Measurements from ENCODE around the gene PTK7. TPM values are rescaled to one million over a fixed set of nuclear protein-coding genes. Genes with fewer than 3 reads are reported as not detected.

Gene PTK7
- total and polyA plus RNA-seq, 2 experiments from 2014 or later, result 75.8 to 115 TPM

DNA sequence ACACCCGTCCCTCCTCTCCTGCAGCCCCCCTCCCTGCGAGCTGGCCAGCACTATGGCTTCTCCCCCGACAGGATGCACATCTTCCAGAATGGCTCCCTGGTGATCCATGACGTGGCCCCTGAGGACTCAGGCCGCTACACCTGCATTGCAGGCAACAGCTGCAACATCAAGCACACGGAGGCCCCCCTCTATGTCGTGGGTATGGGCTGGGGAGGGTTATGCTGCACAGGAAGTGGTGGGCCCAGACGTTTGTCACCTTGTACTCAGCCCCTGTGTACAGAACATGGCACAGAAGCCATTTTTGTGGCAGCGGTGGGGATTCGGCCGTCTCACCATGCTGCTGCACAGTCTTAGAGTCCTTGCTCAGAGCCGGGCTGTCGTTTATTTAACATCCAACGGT is 66.0 kb downstream of the PTK7 start:
- Histone ChIP-seq H3K27ac (peak overlapping the region; percentile 92), H3K9me3 (ENCODE audit: low read depth) (no peaks in the 10 kb centered on the region), H3K27me3 (no peaks in the 10 kb centered on the region), H3K4me3 (no peak overlapping the region), H3K4me1 (ENCODE audit: low read depth) (peaks cover 9% of the 10 kb centered on the region), H3K36me3 (peaks cover 4% of the 10 kb centered on the region)
- TF ChIP-seq, protein P1, sequence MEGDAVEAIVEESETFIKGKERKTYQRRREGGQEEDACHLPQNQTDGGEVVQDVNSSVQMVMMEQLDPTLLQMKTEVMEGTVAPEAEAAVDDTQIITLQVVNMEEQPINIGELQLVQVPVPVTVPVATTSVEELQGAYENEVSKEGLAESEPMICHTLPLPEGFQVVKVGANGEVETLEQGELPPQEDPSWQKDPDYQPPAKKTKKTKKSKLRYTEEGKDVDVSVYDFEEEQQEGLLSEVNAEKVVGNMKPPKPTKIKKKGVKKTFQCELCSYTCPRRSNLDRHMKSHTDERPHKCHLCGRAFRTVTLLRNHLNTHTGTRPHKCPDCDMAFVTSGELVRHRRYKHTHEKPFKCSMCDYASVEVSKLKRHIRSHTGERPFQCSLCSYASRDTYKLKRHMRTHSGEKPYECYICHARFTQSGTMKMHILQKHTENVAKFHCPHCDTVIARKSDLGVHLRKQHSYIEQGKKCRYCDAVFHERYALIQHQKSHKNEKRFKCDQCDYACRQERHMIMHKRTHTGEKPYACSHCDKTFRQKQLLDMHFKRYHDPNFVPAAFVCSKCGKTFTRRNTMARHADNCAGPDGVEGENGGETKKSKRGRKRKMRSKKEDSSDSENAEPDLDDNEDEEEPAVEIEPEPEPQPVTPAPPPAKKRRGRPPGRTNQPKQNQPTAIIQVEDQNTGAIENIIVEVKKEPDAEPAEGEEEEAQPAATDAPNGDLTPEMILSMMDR (IDR thresholded peaks at IDR 0.05; ENCODE audit: low read depth, low read length), result no peak
- DNase-seq (ENCODE audit: low read depth in 1 of 2, low spot score in 1 of 2), result no peak

DNA sequence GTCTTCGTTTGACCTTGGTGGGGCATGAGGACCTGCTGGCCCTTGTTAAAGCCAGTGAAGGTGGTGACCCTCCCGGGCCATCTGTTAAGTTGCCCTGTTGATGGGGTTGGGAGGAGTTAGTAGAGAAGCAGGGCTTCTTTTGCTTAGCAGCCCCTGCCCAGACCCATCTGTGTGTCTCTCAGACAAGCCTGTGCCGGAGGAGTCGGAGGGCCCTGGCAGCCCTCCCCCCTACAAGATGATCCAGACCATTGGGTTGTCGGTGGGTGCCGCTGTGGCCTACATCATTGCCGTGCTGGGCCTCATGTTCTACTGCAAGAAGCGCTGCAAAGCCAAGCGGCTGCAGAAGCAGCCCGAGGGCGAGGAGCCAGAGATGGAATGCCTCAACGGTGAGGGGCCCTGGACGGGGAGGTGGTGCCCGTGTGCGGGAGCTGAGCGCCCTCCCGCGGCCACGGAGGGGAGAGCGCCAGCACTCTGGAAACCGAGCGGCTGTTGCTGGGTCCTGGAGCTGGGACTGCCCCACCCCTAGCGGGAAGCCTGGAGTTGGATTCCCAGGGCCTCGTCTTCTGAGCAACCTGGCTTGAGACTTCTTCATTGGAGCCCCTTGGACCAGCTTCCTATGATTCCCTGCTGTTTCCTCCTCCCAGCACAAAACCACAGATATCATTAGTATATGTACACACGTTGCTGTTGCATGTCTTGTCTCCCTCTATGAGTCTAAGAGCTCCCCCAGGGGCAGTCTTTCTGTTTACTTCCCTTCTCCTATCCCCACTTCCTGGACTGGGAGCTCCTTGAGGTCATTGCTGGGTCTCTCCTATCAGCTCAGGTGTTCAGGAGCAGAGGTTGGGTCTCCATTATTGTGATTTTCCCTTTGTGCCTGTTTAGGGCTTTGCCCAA is 67.4 kb downstream of the PTK7 start:
- Histone ChIP-seq H3K9me3 (ENCODE audit: low read depth) (no peaks in the 10 kb centered on the region), H3K4me3 (no peak overlapping the region), H3K27ac (peak overlapping the region; percentile 92), H3K4me1 (ENCODE audit: low read depth) (peaks cover 9% of the 10 kb centered on the region), H3K36me3 (peaks cover 4% of the 10 kb centered on the region), H3K27me3 (no peaks in the 10 kb centered on the region)
- TF ChIP-seq, protein P1 (IDR thresholded peaks at IDR 0.05; ENCODE audit: low read depth, low read length), result peak; percentile 94
- peak; percentile 93 to 95 for DNase-seq (ENCODE audit: low read depth in 1 of 2, low spot score in 1 of 2)

DNA sequence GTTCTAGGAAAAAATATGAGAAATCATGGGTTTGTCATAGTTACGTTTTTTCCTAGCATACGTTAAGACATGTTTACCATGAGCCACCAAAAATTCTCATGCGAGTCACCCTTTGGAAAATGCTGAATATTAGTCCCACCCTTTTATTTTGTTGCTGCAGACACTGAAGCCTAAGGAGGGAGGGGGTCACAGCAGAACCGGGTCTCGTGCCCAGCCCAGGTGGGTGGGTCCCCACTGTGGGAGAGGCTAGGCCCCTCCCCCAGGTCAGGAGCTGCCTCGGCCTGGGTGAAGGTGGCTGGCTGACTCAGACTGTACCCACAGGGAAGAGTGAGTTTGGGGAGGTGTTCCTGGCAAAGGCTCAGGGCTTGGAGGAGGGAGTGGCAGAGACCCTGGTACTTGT is 68.8 kb downstream of the PTK7 start:
- H3K4me3 ChIP-seq, result no peak overlapping the region
- no peak for DNase-seq (ENCODE audit: low read depth in 1 of 2, low spot score in 1 of 2)
- no peaks in the 10 kb centered on the region for H3K27me3 ChIP-seq
- H3K4me1 ChIP-seq (ENCODE audit: low read depth), result peaks cover 9% of the 10 kb centered on the region
- H3K9me3 ChIP-seq (ENCODE audit: low read depth), result no peaks in the 10 kb centered on the region
- no peak overlapping the region for H3K27ac ChIP-seq
- H3K36me3 ChIP-seq, result peaks cover 4% of the 10 kb centered on the region
- TF ChIP-seq, protein P1 (IDR thresholded peaks at IDR 0.05; ENCODE audit: low read depth, low read length), result no peak

DNA sequence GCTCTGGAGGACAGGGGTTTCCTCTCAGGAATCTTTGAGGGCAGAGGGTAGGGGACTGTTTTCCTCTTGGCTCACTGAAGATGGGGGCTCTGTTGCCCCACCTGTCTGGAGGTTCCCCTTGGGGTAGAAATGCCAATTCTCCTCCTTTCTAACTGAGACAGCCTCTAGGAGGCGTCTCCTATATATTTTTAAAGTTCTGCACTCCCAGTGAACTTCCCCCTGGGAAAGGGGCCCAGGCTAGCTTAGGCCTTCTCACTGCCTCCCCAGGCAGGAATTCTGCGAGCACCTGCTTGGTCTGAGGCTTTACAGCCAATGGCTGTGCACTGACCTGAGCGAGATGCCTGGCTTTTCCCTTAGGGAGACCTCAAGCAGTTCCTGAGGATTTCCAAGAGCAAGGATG is 70.1 kb downstream of the PTK7 start:
- H3K27ac ChIP-seq, result no peak overlapping the region
- H3K9me3 ChIP-seq (ENCODE audit: low read depth), result no peaks in the 10 kb centered on the region
- H3K4me3 ChIP-seq, result no peak overlapping the region
- peaks cover 4% of the 10 kb centered on the region for H3K36me3 ChIP-seq
- DNase-seq (ENCODE audit: low read depth in 1 of 2, low spot score in 1 of 2), result no peak
- TF ChIP-seq, protein P1 (IDR thresholded peaks at IDR 0.05; ENCODE audit: low read depth, low read length), result no peak
- no peaks in the 10 kb centered on the region for H3K27me3 ChIP-seq
- peaks cover 9% of the 10 kb centered on the region for H3K4me1 ChIP-seq (ENCODE audit: low read depth)

DNA sequence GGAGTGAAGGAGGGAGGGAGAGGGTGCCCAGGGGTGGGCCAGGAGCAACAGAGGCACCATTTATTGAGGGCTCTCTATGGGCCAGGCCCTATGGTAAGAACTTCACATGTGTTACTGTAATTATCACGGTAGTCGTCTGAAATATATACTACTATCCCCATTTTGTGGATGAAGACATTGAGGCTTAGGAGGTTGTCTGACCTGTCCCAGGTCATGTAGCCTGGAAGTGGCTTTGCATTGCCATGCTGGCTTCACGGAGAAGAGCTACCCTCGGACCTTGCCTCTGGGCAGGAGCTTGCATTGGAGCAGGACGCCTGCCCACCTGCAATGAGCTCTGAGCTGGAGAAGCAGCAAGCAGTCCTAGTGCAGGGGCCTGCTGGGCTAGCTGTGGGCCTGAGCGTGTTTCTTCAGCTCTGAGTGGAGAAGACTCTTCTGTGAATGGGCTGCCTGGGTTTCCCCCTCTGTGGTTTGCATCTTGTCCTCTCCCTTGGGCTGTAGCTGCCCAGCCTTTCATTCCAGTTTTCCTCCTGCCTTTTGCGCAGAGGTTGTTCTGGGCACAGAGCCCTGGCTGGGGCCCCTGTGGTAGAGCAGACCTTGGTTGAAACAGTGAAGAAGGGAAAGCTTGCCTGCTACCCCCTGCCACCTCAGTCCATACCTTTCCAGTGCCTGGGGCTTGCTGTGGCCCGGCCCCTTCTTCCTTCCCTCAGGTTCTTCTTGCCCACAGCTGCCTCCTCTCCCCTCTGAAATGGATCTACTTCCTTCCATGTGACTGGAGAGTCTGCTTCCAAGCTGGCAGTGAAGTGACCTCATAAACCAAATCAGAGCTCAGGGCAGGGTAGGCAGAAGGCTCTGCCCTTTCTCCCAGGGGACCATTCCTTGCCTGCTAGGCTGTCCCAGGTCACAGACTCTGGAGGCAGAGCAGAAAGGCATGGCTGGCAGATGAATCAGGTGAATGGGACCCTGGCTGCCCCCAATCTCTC is 70.9 kb downstream of the PTK7 start:
- Histone ChIP-seq H3K9me3 (ENCODE audit: low read depth) (no peaks in the 10 kb centered on the region), H3K27me3 (no peaks in the 10 kb centered on the region), H3K4me3 (no peak overlapping the region), H3K27ac (no peak overlapping the region), H3K36me3 (peaks cover 4% of the 10 kb centered on the region), H3K4me1 (ENCODE audit: low read depth) (peaks cover 9% of the 10 kb centered on the region)
- TF ChIP-seq, protein P1 (IDR thresholded peaks at IDR 0.05; ENCODE audit: low read depth, low read length), result no peak
- DNase-seq (ENCODE audit: low read depth in 1 of 2, low spot score in 1 of 2), result no peak
